ENCODE results near the gene DPEP2. TPM values are rescaled to one million over a fixed set of nuclear protein-coding genes. Genes with fewer than 3 reads are reported as not detected.
"Not testable (repeated sequence)": the region's sequence is repeated elsewhere in the genome, so short reads cannot be mapped to it uniquely, and the experiment has no call there.

DPEP2 gene
- total RNA-seq, 1 donor from 2014 or later, result not detected

GRCh38 chr16:67941469-67942199, 57.6 kb downstream of the DPEP2 start:
- H3K36me3 Mint-ChIP-seq (ENCODE audit: low read depth), result peaks cover 20% of the 10 kb centered on the region
- TF ChIP-seq CTCF (IDR thresholded peaks at IDR 0.05), result no peak
- peak overlapping the region; percentile 17 for H3K27ac Mint-ChIP-seq (ENCODE audit: unreplicated experiment)
- DNase-seq (ENCODE audit: low spot score), result no peak
- peaks cover 9% of the 10 kb centered on the region for H3K4me1 Mint-ChIP-seq (ENCODE audit: low read depth)
- H3K4me3 Mint-ChIP-seq (ENCODE audit: unreplicated experiment), result no peak overlapping the region
- H3K27me3 Mint-ChIP-seq (ENCODE audit: low read depth), result no peaks in the 10 kb centered on the region
- H3K9me3 Mint-ChIP-seq (ENCODE audit: low read depth), result no peaks in the 10 kb centered on the region

- Mint-ChIP-seq H3K4me3 (ENCODE audit: unreplicated experiment) (no peak overlapping the region), H3K36me3 (ENCODE audit: low read depth) (peaks cover 15% of the 10 kb centered on the region), H3K27me3 (ENCODE audit: low read depth) (no peaks in the 10 kb centered on the region), H3K4me1 (ENCODE audit: low read depth) (peaks cover 12% of the 10 kb centered on the region), H3K27ac (ENCODE audit: unreplicated experiment) (no peak overlapping the region), H3K9me3 (ENCODE audit: low read depth) (no peaks in the 10 kb centered on the region)
- TF ChIP-seq CTCF (IDR thresholded peaks at IDR 0.05), result no peak
- DNase-seq (ENCODE audit: low spot score), result no peak
Observed at GRCh38 chr16:67940446-67941089, 58.7 kb downstream of the DPEP2 start.

GRCh38 chr16:67939507-67940445, 59.5 kb downstream of the DPEP2 start:
- Mint-ChIP-seq H3K4me3 (ENCODE audit: unreplicated experiment) (no peak overlapping the region), H3K9me3 (ENCODE audit: low read depth) (no peaks in the 10 kb centered on the region), H3K36me3 (ENCODE audit: low read depth) (peaks cover 13% of the 10 kb centered on the region), H3K4me1 (ENCODE audit: low read depth) (peaks cover 19% of the 10 kb centered on the region), H3K27ac (ENCODE audit: unreplicated experiment) (no peak overlapping the region), H3K27me3 (ENCODE audit: low read depth) (no peaks in the 10 kb centered on the region)
- no peak for TF ChIP-seq CTCF (IDR thresholded peaks at IDR 0.05)
- DNase-seq (ENCODE audit: low spot score), result no peak

- not testable (repeated sequence) for H3K27me3 Mint-ChIP-seq (ENCODE audit: low read depth); DNase-seq (ENCODE audit: low spot score); H3K9me3 Mint-ChIP-seq (ENCODE audit: low read depth); H3K36me3 Mint-ChIP-seq (ENCODE audit: low read depth)
- Mint-ChIP-seq H3K4me3 (ENCODE audit: unreplicated experiment) (peak overlapping the region; percentile 98), H3K27ac (ENCODE audit: unreplicated experiment) (peak overlapping the region; percentile 27), H3K4me1 (ENCODE audit: low read depth) (peaks cover 27% of the 10 kb centered on the region)
Observed at GRCh38 chr16:67937713-67938112, 61.6 kb downstream of the DPEP2 start.

Other genes with a start within 250 kb of the DPEP2 start
- 13.4 to 16.8 TPM (median 14.4 TPM) in 3 replicates for gene RANBP10, start 192.9 kb downstream of the DPEP2 start, total RNA-seq
- gene TSNAXIP1, start 192.6 kb downstream of the DPEP2 start, total RNA-seq, result 1.8 to 3.1 TPM (median 2.3 TPM) in 3 replicates
- 25.3 to 26.3 TPM (median 25.7 TPM) in 3 replicates for gene THAP11, start 157.2 kb downstream of the DPEP2 start, total RNA-seq
- 131 to 147 TPM (median 135 TPM) in 3 replicates for gene NUTF2, start 152.6 kb downstream of the DPEP2 start, total RNA-seq
- gene CENPT, start 151.8 kb downstream of the DPEP2 start, total RNA-seq, result 50.5 to 58.3 TPM (median 52.8 TPM) in 3 replicates
- 67.6 to 77.2 TPM (median 67.9 TPM) in 3 replicates for gene EDC4, start 126.4 kb downstream of the DPEP2 start, total RNA-seq
- gene NRN1L, start 114.6 kb downstream of the DPEP2 start, total RNA-seq, result 0.57 TPM in 1 of 3 replicates, not detected in the others
- gene PSKH1, start 106.2 kb downstream of the DPEP2 start, total RNA-seq, result 33.1 to 38.9 TPM (median 35.9 TPM) in 3 replicates
- gene CTRL, start 67.6 kb downstream of the DPEP2 start, total RNA-seq, result not detected in 3 replicates
- gene PSMB10, start 62.6 kb downstream of the DPEP2 start, total RNA-seq, result 30.1 to 43.2 TPM (median 33.9 TPM) in 3 replicates
- gene LCAT, start 55.4 kb downstream of the DPEP2 start, total RNA-seq, result 35.8 to 43.1 TPM (median 38.2 TPM) in 3 replicates
- 117 to 138 TPM (median 132 TPM) in 3 replicates for gene SLC12A4, start 30.8 kb downstream of the DPEP2 start, total RNA-seq
- not detected in 3 replicates for gene DPEP3, start 19.0 kb downstream of the DPEP2 start, total RNA-seq
- not detected in 3 replicates for gene DPEP2NB, start 16.4 kb upstream of the DPEP2 start, total RNA-seq
- gene DDX28, start 23.7 kb upstream of the DPEP2 start, total RNA-seq, result 5.8 to 6.7 TPM (median 6.6 TPM) in 3 replicates
- 12.2 to 15.9 TPM (median 12.7 TPM) in 3 replicates for gene DUS2, start 23.8 kb upstream of the DPEP2 start, total RNA-seq
- gene NFATC3, start 85.9 kb upstream of the DPEP2 start, total RNA-seq, result 32.2 to 38.0 TPM (median 37.7 TPM) in 3 replicates
- gene ESRP2, start 236.6 kb upstream of the DPEP2 start, total RNA-seq, result 0.42 to 0.44 TPM in 2 of 3 replicates, not detected in the other
- gene PLA2G15, start 245.9 kb upstream of the DPEP2 start, total RNA-seq, result 24.5 to 29.6 TPM (median 28.0 TPM) in 3 replicates